ENCODE data around the gene DMC1. TPM values are rescaled to one million over a fixed set of nuclear protein-coding genes. Genes with fewer than 3 reads are reported as not detected.

DMC1 gene
- total and polyA plus RNA-seq, 8 donors: 1.6 to 5.8 (median 4.1) TPM

GRCh38 chr22:38484244-38484643 is 85.7 kb downstream of the DMC1 start:
- H3K36me3 ChIP-seq: peaks cover 0 to 100% of the 10 kb centered on the region in 2 donors
- no peak for TF ChIP-seq CTCF (IDR thresholded peaks at IDR 0.05)
- ATAC-seq: no peak
- H3K4me1 ChIP-seq: peaks cover 0 to 7% of the 10 kb centered on the region in 2 donors
- intact Hi-C loops (cut with DNase I): no loop called here
- H3K27ac ChIP-seq: no peak overlapping the region
- no peak overlapping the region for H3K4me3 ChIP-seq
- no peak for DNase-seq
- H3K27me3 ChIP-seq: no peaks in the 10 kb centered on the region
- H3K9me3 ChIP-seq: no peaks in the 10 kb centered on the region

- Histone ChIP-seq H3K27ac (no peak overlapping the region), H3K36me3 (peaks cover 0 to 91% of the 10 kb centered on the region in 2 donors), H3K27me3 (no peaks in the 10 kb centered on the region), H3K4me3 (no peak overlapping the region), H3K4me1 (peaks cover 0 to under 1% of the 10 kb centered on the region in 2 donors), H3K9me3 (no peaks in the 10 kb centered on the region)
- ATAC-seq (no peak), DNase-seq (no peak)
- intact Hi-C loops (cut with DNase I): no loop called here
- TF ChIP-seq CTCF (IDR thresholded peaks at IDR 0.05): no peak
Observed at GRCh38 chr22:38482662-38483308, 87.2 kb downstream of the DMC1 start.

- ATAC-seq (no peak), DNase-seq (no peak)
- intact Hi-C loops (cut with DNase I): no loop called here
- no peak overlapping the region for H3K4me3 ChIP-seq
- no peaks in the 10 kb centered on the region for H3K4me1 ChIP-seq
- H3K27me3 ChIP-seq: no peaks in the 10 kb centered on the region
- no peak overlapping the region for H3K27ac ChIP-seq
- peaks cover 0 to 82% of the 10 kb centered on the region in 2 donors for H3K36me3 ChIP-seq
- no peak for TF ChIP-seq CTCF (IDR thresholded peaks at IDR 0.05)
- no peaks in the 10 kb centered on the region for H3K9me3 ChIP-seq
Observed at GRCh38 chr22:38481871-38482332, 88.1 kb downstream of the DMC1 start.

- H3K9me3 ChIP-seq: no peaks in the 10 kb centered on the region
- intact Hi-C loops (cut with DNase I): no loop called here
- no peak overlapping the region for H3K4me3 ChIP-seq
- no peaks in the 10 kb centered on the region for H3K4me1 ChIP-seq
- peaks cover 0 to 76% of the 10 kb centered on the region in 2 donors for H3K36me3 ChIP-seq
- ATAC-seq: no peak
- DNase-seq: no peak
- H3K27me3 ChIP-seq: no peaks in the 10 kb centered on the region
- no peak for TF ChIP-seq CTCF (IDR thresholded peaks at IDR 0.05)
- H3K27ac ChIP-seq: no peak overlapping the region
Observed at GRCh38 chr22:38481162-38481870, 88.7 kb downstream of the DMC1 start.

GRCh38 chr22:38479096-38479837 is 90.7 kb downstream of the DMC1 start:
- no peaks in the 10 kb centered on the region for H3K9me3 ChIP-seq
- H3K4me1 ChIP-seq: no peaks in the 10 kb centered on the region
- DNase-seq (no peak), ATAC-seq (no peak)
- intact Hi-C loops (cut with DNase I): no loop called here
- H3K27ac ChIP-seq: no peak overlapping the region
- H3K4me3 ChIP-seq: no peak overlapping the region
- H3K36me3 ChIP-seq: peaks cover 0 to 55% of the 10 kb centered on the region in 2 donors
- TF ChIP-seq CTCF (IDR thresholded peaks at IDR 0.05): no peak
- no peaks in the 10 kb centered on the region for H3K27me3 ChIP-seq
